HG02884 (cell line): ENCODE results near the gene GNA14.
"Not testable (repeated sequence)": the region's sequence is repeated elsewhere in the genome, so short reads cannot be mapped to it uniquely, and the experiment has no call there.

Experiments used
- ATAC-seq: cut with Tn5 transposase; IDR thresholded peaks from one replicate; pipeline ENCODE4 v1.9.1; 2021; ENCODE audit warnings: mild to moderate bottlenecking, moderate library complexity; ENCODE audit not compliant: unreplicated experiment

GNA14 gene

GRCh38 chr9:77647267-77648233 is 572 bp downstream of the GNA14 start:
- ATAC-seq = no peak

- ATAC-seq = no peak
Measured at GRCh38 chr9:77643871-77644270, 4.3 kb downstream of the GNA14 start.

- no peak for ATAC-seq
Measured at GRCh38 chr9:77640741-77641580, 7.2 kb downstream of the GNA14 start.

- no peak for ATAC-seq
Measured at GRCh38 chr9:77632652-77633051, 15.5 kb downstream of the GNA14 start.

- not testable (repeated sequence) for ATAC-seq
Measured at GRCh38 chr9:77628864-77629263, 19.3 kb downstream of the GNA14 start.

GRCh38 chr9:77616191-77616590 is 31.9 kb downstream of the GNA14 start:
- no peak for ATAC-seq

GRCh38 chr9:77614645-77615044 is 33.5 kb downstream of the GNA14 start:
- ATAC-seq = no peak

DNA sequence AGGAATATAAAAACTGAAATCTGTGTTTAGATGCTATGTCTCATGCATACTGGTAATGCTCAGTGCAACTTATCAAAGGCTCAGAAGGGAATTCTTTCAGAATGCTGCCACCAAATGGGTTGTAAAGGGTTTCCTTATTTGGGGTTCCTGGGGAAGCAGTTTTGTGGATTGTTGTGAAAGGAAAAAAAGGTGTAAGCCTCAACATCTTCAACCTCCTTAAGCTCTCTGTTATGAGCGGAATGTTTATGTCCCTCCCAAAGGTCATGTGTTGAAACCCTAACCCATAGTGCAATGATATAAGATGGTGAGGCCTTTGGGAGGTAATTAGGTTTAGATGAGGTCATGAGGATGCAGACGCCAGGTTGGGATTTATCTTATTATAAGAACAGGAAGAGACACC is 41.6 kb downstream of the GNA14 start:
- no peak for ATAC-seq

DNA sequence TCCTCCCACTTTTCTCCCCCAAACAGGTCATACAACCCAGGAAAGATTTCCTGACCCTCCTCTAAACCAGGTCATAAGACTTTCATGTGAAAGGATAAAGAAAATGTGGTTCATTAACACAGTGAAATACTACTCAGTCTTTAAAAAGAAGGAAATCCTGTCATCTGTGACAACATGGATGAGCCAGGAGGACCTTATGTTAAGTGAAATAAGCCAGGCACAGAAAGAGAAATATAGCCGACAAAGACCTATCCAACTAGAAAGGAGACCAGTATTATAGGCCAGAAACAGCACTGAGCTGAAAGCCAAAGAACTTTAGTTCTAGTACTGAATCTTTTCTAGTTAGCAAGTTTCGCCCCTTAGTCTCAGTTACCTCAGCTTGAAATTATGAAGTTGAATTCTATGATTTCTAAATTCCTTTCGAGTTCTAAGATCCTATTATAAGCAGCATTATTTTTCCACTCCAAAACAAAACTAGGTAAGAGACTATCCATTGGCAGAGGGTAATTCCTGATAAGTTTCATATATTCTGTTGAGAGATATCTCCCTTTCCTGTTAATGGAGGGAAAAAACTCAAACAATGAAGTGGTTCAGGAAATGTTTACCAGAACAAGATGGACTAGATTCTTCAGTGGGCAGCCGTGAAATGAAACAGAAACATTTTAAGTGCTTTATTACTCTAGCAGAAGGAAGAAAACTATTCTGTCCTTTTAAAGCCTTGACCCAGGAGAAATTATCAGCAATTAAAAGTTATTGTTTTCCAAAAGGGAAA is 42.5 kb downstream of the GNA14 start:
- no peak for ATAC-seq

- ATAC-seq = no peak
Measured at GRCh38 chr9:77604316-77604715, 43.8 kb downstream of the GNA14 start.

- ATAC-seq = no peak
Measured at GRCh38 chr9:77602852-77603251, 45.3 kb downstream of the GNA14 start.

DNA sequence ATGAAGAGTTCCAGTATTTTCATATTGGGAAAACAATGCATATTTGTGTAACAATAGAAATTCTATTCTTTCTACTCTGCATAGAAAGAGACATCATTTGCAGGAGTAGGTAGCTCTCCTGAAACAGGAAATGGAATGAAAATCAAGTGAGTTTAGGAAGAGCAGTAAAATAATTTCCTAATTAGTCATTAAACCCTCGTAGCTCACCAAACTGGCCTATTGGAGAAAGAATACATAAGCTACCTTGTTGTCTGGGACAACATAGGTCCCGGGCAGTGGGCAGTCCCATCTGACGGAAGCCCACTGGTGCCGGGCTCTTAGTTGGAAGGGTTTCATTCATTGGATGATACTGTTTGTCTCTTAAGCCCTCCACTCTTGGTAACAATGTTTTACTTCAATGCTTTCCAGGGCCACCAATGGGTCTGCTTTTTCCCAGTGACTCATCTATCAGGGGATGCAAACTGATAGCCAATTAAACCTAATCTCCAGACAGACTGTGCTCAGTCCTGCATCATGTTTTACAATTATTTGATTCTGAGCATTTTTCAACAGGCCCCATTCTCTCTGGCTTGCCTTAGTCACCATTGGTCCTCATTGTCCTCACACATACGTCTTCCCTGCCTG is 46.5 kb downstream of the GNA14 start:
- no peak for ATAC-seq

DNA sequence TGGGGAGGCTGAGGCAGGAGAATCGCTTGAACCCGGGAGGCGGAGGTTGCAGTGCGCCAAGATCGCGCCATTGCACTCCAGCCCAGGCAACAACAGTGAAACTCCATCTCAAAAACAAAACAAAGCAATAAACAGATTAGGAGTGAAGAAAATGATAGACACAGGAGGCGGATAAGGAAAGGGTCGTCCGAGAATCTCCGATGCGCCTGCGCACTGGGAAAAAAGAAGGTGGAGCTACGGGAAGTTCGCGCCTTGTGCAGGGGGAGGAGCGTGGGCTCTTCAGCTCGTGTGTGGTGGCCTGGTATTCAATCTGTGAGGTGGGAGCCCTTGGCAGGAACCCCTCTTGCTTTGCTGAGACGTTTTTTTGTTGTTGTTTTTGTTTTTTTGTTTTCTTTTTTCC is 47.3 kb downstream of the GNA14 start:
- no peak for ATAC-seq

DNA sequence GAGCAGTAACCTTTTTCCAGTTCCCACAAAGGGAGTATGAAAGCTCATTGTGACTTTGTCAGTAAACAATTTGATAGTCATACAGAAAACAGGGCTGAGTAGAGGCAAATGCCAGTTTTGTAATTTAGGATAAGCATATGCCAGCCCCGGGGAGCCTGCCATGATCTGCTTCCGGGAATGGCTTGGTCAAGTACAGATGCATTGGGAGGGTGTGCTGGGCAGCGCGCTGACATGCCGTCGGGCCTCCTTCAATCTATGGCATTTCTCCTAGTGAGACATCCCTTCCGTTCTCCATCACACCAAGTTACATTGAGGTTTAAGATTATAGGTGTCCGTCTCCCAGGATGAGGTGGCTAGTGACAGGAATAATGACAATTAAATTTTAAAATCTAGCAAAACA is 48.6 kb downstream of the GNA14 start:
- ATAC-seq = no peak

DNA sequence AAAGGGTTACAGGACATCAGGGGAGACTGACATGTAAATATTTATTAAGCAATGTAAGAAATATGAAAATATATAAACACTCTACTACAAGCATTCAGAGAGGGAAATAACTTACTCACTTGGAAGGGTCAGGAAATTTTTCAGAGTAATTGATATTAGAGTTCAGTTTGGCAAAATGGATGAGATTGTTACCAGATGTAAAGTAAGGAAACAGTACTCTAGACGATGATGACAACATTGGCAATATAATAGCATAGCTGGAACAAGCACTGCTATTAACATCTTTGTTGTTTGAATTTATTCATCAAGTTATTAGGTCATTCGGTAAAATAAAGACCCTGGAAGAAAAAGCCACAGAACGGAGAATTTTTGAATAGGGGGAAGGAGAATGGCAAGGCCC is 49.1 kb downstream of the GNA14 start:
- ATAC-seq = no peak

- no peak for ATAC-seq
Measured at GRCh38 chr9:77598524-77598923, 49.6 kb downstream of the GNA14 start.

GRCh38 chr9:77597057-77597456 is 51.1 kb downstream of the GNA14 start:
- no peak for ATAC-seq

DNA sequence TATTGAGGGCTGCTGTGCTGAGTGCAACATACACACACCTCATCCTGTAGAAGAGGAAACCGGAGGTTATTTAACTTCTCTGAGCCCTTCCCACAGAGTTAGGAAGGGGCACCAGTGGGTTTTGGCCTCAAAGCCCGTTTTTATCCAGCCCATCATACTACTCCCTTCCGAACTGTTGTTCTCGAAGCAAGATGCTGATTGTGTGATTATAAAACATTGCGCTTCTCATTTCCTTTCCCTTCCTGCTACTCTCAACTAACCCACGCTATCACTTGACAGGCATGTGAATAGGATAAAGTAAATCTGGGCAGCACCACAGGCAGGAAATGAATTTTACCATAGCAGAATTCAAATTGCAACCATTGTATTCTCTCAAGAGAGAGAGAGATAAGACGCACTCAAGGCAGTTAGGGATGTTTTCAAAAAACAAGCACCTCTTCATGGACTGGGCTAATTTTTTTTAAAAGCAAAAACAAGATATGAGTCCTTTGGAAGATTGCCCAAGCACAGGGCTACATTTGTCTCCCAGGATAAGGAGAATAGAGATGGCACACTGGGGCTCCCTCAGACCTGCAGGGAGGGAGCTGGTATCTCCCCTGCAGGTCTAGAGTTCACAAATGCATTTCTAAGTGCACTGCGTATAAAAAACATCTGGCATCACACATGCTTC is 52.6 kb downstream of the GNA14 start:
- ATAC-seq = no peak

GRCh38 chr9:77594963-77595362 is 53.2 kb downstream of the GNA14 start:
- ATAC-seq = no peak

DNA sequence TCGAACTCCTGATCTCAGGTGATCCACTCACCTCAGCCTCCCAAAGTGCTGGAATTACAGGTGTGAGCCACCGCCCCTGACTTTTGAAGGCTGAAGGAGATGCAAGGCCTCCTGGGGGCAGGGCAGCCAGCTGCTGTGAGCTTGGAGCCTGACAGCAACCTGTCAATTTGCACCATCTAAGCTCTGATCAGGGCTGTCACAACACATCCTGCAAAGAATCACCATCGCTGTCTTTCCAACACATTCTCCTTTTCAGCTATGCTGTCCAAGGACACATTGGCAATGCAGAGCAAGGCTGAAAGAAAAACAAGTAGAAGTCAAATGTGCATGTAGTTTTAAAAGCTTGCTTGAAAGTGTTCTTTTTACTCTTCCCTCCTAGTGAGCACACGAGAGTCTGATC is 54.6 kb downstream of the GNA14 start:
- ATAC-seq = no peak
